Gastrocnemius medialis (tissue), 4 donors: ENCODE results near the gene MYLK.

Experiments
- CTCF ChIP-seq, 5 experiments: fragments of 450-650 bp in 3 of 5; fragments of 200-600 bp in 2 of 5; sonication (generic) in 2 of 5; IDR thresholded peaks in 4 of 5; conservative IDR thresholded peaks in 1 of 5; 1 replicate in 4 of 5; 2 replicates in 1 of 5; pipeline ENCODE4 v1.5.1; 2016 to 2019; ENCODE audit warnings: antibody characterized with exemption in 5 of 5, mild to moderate bottlenecking in 3 of 5, moderate library complexity in 3 of 5
- POLR2A ChIP-seq, 2 donors: fragments of 450-650 bp; IDR thresholded peaks; one replicate each; pipeline ENCODE4 v1.6.1; 2017; ENCODE audit warnings: antibody characterized with exemption in 2 of 2, mild to moderate bottlenecking in 2 of 2, moderate library complexity in 2 of 2

- TF ChIP-seq CTCF (IDR thresholded peaks at IDR 0.05 in 4 of 5, conservative IDR thresholded peaks at IDR 0.05 in 1 of 5) (no peak), POLR2A (IDR thresholded peaks at IDR 0.05) (no peak)
Measured at GRCh38 chr3:123791073-123791370, 93.1 kb downstream of the MYLK start.
